Measurements from ENCODE around the gene CDH13. TPM values are rescaled to one million over a fixed set of nuclear protein-coding genes. Genes with fewer than 3 reads are reported as not detected.

Gene CDH13
- total and polyA plus RNA-seq, 2 of the 8 experiments (the other 6 are each of a cell fraction or from before 2014, with no cell fraction given) = 2.3 to 2.4 TPM

DNA sequence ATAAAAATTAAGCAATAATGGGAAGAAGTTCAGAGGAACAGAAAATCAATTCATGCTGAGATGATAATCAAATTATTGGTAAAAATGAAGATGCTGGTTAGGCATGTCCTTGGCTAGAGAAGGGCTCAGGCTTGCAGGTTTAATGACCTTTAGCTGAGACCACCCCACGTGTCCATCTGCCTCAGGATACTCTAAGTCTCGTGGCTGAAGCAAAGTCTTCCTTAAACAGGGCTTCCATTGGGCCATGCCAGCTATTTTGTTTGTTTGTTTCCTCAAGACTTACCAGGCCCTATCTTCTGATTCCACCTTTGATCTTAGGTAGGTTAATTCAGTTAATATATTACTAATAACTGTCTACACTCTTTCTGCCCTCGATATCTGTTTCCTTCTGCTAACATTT is 366.0 kb downstream of the CDH13 start:
- Histone ChIP-seq H2AK5ac (ENCODE audit: low read depth, low read length) (no peak overlapping the region), H2BK120ac (replicated peaks; ENCODE audit: low read depth, low read length) (no peak overlapping the region), H4K91ac (replicated peaks; ENCODE audit: insufficient read length, low read length) (no peak overlapping the region), H3K36me3 (ENCODE audit: control insufficient read depth in 2 of 4, insufficient read depth in 4 of 4, low read length in 3 of 4) (no peaks in the 10 kb centered on the region), H3K56ac (replicated peaks; ENCODE audit: insufficient read length, low read depth, low read length) (no peak overlapping the region), H2BK20ac (ENCODE audit: low read length) (no peak overlapping the region), H3K18ac (ENCODE audit: extremely low read depth, low read length) (no peak overlapping the region), H3K9me3 (ENCODE audit: insufficient read depth in 2 of 2, low read depth in 1 of 2, low read length in 1 of 2) (no peaks in the 10 kb centered on the region), H4K20me1 (replicated peaks in 1 of 2; ENCODE audit: control insufficient read depth in 1 of 2, insufficient read depth in 2 of 2, low read length in 2 of 2) (peaks cover 0 to 2% of the 10 kb centered on the region in 2 experiments), H2BK5ac (ENCODE audit: low read depth, low read length) (no peak overlapping the region), H2BK12ac (ENCODE audit: low read depth, low read length) (no peak overlapping the region), H3K79me1 (ENCODE audit: low read depth, low read length) (no peaks in the 10 kb centered on the region), H2BK15ac (ENCODE audit: low read length) (no peak overlapping the region), H3K4me2 (ENCODE audit: insufficient read depth in 1 of 2, low read depth in 2 of 2, low read length in 2 of 2) (no peak overlapping the region), H4K5ac (ENCODE audit: insufficient read length, low read depth, low read length) (no peak overlapping the region), H3K79me2 (ENCODE audit: control insufficient read depth in 1 of 2, insufficient read depth in 2 of 2, low read length in 2 of 2) (no peaks in the 10 kb centered on the region), H4K8ac (ENCODE audit: extremely low read depth, insufficient read depth, low read length) (no peak overlapping the region), H3K4me1 (replicated peaks in 1 of 4; ENCODE audit: control insufficient read depth in 3 of 4, insufficient read depth in 4 of 4, low read length in 3 of 4) (no peaks in the 10 kb centered on the region), H3K27me3 (replicated peaks in 1 of 4; ENCODE audit: control insufficient read depth in 3 of 4, extremely low read depth in 1 of 4, insufficient read depth in 3 of 4, low read length in 3 of 4) (no peaks in the 10 kb centered on the region; a peak in 1 of 7 replicates), H2AFZ (ENCODE audit: low read length) (no peak overlapping the region), H3K23ac (ENCODE audit: insufficient read length) (no peak overlapping the region), H3K4me3 (ENCODE audit: extremely low read depth in 1 of 4, insufficient read depth in 2 of 4, low read depth in 3 of 4, low read length in 4 of 4) (no peak overlapping the region), H3K27ac (ENCODE audit: low read depth, low read length) (no peak overlapping the region), H3K9ac (replicated peaks in 1 of 4; ENCODE audit: extremely low read depth in 1 of 4, low read depth in 3 of 4, low read length in 3 of 4) (no peak overlapping the region), H3K23me2 (ENCODE audit: low read depth, low read length) (peaks cover 6% of the 10 kb centered on the region; the same call in 1 of the 2 replicates), H3K4ac (replicated peaks; ENCODE audit: insufficient read length, low read depth, low read length) (no peak overlapping the region), H3K14ac (ENCODE audit: insufficient read length) (no peak overlapping the region)
- ChIA-PET POLR2A (ENCODE audit: partially characterized antibody) (no interaction called here), CTCF (ENCODE audit: partially characterized antibody) (interaction anchor here (1.3 kb wide), 1 partner anchor 353 kb away, joined by 4 read pairs; no protein-coding TSS in a partner anchor)
- WGBS, 2 experiments (ENCODE audit: extremely low coverage in 1 of 2, insufficient coverage in 1 of 2, insufficient read length in 1 of 2, insufficient replicate concordance in 2 of 2, low coverage in 1 of 2, low lambda C conversion rate in 2 of 2, missing lambda C conversion rate in 1 of 2) = 86% methylated on average over 3 of the region's 3 CpGs; no CpG with 5 or more reads in 1 of the 2 experiments
- DNase-seq (ENCODE audit: low read depth in 1 of 2, low spot score in 2 of 2) (no peak), FAIRE-seq (no peak)
- TF ChIP-seq, protein P1, sequence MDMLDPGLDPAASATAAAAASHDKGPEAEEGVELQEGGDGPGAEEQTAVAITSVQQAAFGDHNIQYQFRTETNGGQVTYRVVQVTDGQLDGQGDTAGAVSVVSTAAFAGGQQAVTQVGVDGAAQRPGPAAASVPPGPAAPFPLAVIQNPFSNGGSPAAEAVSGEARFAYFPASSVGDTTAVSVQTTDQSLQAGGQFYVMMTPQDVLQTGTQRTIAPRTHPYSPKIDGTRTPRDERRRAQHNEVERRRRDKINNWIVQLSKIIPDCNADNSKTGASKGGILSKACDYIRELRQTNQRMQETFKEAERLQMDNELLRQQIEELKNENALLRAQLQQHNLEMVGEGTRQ (IDR thresholded peaks at IDR 0.05; ENCODE audit: low read length) = no peak
- TF ChIP-seq KDM1A (IDR thresholded peaks at IDR 0.05; ENCODE audit: borderline replicate concordance, low read length) (no peak), TEAD4 (IDR thresholded peaks at IDR 0.05; ENCODE audit: low read depth, low read length) (no peak), TCF12 (IDR thresholded peaks at IDR 0.05; ENCODE audit: low read depth, low read length) (no peak), SAP30 (IDR thresholded peaks at IDR 0.05; ENCODE audit: insufficient read depth, insufficient replicate concordance, low read length) (no peak), EGR1 (IDR thresholded peaks at IDR 0.05; ENCODE audit: borderline replicate concordance, low read depth, low read length) (no peak), EZH2 (IDR thresholded peaks at IDR 0.05; ENCODE audit: low read depth, low read length, severe bottlenecking) (no peak), RAD21 (IDR thresholded peaks at IDR 0.05 in 1 of 2, conservative IDR thresholded peaks at IDR 0.05 in 1 of 2; ENCODE audit: low read depth in 2 of 2, low read length in 2 of 2) (no peak), MAFK (IDR thresholded peaks at IDR 0.05; ENCODE audit: low read depth, low read length) (no peak), YY1 (IDR thresholded peaks at IDR 0.05; ENCODE audit: low read depth, low read length) (no peak)
